Stimulated activated CD4-positive, alpha-beta T cell treated with anti-CD3 and anti-CD28 coated beads, Interleukin-4, amount 100 ng/mL, for 1 hour (primary cell): ENCODE results near the gene PRR18.
"Not testable (repeated sequence)": the region's sequence is repeated elsewhere in the genome, so short reads cannot be mapped to it uniquely, and the experiment has no call there.

Experiments used
- DNase-seq: peaks from one replicate; pipeline ENCODE4 v3.0.0-alpha.2; 2020

PRR18 gene, protein sequence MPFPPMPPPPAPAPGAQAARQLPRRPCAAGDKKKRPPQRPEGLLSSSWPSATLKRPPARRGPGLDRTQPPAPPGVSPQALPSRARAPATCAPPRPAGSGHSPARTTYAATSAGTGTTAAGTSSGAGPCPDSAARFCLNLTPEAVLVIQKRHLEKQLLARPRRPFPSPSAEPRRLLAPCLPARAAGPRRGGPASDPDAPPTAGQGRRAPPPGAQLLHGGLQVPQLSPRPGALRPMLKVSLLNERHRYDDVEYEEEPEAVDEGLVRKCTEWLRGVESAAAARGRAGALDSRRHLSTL

DNA sequence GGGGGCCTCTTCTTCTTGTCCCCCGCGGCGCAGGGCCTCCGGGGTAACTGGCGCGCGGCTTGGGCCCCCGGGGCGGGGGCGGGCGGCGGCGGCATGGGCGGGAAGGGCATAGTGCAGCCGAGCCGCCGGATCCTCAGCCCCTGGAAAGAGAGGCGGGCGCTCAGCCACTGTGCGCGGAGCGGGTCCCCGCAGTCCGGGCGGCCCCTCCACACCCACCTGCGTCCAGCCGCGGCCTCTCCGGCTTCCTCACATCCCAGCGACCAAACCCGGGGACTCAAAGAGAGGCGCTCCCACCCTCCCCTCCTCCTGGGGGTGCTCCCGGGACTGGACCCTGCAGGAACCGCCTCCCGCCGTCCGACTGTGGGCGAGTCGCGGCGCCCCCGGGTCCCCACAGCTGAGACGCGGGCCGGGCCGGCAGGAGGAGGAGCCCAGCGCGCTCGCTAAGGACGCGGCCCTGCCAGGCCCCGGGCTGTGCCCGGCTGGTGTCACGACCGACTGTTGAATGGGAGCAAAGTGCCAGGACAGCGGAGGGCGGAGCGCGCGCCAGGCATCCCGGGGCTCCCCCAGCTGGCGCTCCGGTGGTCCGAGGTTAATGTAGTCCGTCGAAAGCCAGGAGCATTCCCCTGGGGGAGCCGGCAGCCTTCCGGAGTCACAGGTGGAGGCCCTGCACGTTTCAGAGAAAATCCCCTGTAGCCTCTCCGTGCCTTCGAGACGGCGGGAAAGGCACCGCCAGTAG lies at the start of gene PRR18:
Gene PRR18, minus strand, starts transcription at position 360 of the 736 bp plus-strand sequence. Its CDS starts 250 bp downstream, at position 110.
- peak; percentile 12 for DNase-seq

DNA sequence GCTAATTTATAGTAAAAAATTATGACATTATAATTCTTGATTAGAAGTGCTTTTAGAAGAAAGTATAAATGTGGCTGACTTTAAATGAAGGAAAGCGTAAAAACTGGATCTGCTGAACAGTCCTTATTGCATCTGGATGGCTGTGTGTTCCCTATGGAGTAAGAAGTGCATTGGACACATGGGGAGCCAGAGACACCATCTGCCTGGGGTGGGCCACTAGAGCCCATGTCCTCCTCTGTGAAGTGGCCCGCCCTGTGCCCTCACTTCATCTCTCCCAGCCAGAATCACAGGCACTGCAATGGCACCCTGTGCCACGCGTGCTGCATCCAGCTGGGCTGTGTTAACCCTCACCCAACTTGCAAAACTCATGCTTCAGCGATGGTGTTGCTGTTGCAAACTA lies 47.4 kb upstream of the PRR18 start:
- no peak for DNase-seq

- no peak for DNase-seq
These were observed 46.8 kb upstream of the PRR18 start for GRCh38 chr6:166354965-166355364.

GRCh38 chr6:166354143-166354542 lies 46.0 kb upstream of the PRR18 start:
- DNase-seq = no peak

GRCh38 chr6:166353507-166353906 lies 45.3 kb upstream of the PRR18 start:
- DNase-seq = no peak

GRCh38 chr6:166352923-166353322 lies 44.7 kb upstream of the PRR18 start:
- no peak for DNase-seq

GRCh38 chr6:166351715-166352285 lies 43.6 kb upstream of the PRR18 start:
- no peak for DNase-seq

DNA sequence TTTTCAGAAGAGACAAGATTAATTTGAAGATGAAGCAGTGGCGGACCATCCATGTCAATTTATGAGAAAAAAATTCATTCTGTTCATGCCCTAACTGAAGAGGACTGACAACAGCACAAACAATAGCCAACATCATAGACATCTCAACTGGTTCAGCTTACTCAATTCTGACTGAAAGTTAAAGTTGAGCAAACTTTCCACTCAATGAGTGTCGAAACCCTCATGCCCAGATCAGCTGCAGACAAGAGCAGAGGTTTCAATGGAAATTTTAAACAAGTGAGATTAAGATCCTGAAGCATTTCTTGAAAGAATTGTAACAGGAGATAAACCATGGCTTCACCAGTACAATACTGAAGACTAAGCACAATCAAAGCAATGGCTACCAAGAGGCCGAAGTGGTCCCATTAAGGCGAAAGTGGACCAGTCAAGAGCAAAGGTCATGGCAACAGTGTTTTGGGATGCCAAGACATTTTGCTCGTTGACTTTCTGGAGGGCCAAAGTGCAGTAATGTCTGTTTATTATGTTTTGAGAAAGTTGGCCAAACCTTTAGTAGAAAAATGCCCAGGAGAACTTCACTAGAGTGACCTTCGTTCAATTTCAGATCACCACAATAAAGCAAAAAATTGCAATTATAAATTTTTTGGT lies 40.2 kb upstream of the PRR18 start:
- no peak for DNase-seq

DNA sequence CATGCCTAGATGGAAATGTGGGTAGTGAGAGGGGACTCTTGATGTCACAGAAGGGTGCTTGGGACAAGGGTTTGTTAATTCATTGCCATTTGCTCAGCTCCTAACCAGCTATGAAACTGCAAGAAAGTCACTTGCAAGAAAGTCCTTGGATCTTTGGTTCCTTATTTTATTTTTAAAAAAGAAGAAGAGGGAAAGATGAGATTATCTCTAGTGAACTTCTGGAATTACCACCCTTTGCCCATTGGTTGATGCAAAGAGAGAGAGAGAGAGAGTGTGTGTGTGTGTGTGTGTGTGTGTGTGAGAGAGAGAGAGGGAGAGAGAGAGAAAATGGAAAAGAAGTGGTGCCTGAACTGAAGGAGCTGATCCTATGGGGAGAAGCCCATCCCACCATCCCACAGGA lies 38.8 kb upstream of the PRR18 start:
- no peak for DNase-seq

- no peak for DNase-seq
These were observed 38.3 kb upstream of the PRR18 start for GRCh38 chr6:166346449-166346848.

DNA sequence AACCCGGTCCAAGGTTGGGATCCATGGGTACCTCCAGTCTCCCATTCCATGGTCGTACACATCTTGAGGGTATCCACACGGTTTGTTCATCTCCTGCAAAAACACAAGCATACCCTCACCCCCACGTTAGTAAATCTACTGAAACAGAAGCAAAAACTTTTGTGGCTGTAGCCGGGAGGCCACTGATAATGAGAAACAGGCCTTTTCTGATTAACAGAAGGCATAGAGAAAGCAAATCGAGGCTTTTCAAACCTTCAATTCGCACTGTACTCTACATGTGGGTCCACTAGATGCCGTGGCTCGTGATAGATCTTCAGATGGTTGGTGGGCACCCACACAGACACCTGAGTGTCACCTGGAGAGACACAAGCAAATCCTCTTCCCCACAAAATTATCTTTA lies 37.5 kb upstream of the PRR18 start:
- DNase-seq = not testable (repeated sequence)

DNA sequence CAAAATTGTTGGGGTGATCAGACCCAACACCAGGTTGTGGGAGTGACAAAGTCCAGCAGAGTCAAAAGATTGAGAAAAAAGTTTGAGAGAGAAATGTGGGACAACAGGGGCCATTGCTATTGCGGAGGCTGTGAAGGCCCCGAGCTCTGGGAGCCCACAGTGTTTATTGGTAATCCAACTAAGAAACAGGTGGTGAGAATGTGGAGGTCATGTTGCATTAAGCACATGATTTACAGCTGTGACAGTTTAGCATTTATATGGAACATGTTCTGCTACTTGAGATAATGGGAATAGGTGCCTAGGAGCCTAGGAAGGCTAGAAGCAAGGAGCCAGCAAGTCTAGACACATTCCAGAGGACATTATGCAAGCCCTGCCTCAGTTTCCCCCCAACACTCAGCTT lies 36.7 kb upstream of the PRR18 start:
- DNase-seq = not testable (repeated sequence)

- no peak for DNase-seq
These were observed 36.0 kb upstream of the PRR18 start for GRCh38 chr6:166344240-166344639.

- DNase-seq = no peak
These were observed 34.9 kb upstream of the PRR18 start for GRCh38 chr6:166343150-166343487.

DNA sequence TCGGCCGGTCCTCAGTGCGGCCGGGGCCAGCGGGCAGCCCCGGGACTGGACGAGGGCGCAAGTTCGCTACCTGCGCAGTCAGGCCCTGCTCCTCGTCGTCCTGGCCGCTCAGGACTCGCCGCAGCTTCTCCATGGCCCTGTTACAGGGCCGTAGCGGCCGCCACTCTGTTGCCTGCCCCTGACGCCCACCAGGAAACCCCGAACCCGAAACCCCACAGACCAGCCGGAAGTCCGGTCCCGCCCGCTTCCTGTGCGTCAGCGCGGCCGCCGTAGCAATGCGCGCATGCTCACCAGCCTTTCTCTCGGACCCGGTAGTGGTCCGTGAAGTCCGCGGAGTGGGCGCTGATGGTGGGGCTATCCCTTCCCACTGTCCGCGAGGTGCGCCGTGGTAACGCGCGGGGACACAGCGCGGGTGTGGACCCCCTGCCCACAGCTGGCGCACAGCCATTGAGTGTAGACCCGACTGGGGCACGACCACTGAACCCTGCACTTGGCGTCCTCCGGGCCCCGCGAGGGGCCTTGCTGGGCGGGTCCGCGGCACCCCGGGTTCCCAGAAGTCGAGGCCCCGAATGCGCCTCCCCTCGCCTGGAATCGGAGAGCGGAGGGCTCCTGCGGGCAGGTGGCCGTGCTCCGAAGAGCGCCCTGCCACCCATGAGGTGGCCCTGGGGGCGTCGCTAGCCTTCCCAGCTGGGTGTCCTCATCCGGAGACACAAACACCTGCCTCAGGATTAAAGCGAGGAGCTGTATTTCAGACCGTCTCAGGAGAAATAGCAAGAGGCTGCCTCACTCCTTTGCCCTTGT lies 34.4 kb upstream of the PRR18 start, which contains the start of gene SFT2D1:
Gene SFT2D1, minus strand, starts transcription at position 197 of the 801 bp plus-strand sequence. Its CDS starts 64 bp downstream, at position 133.
- DNase-seq = peak; percentile 78

- DNase-seq = peak; percentile 21
These were observed 33.8 kb upstream of the PRR18 start for GRCh38 chr6:166341977-166342348.

- DNase-seq = no peak
These were observed 33.3 kb upstream of the PRR18 start for GRCh38 chr6:166341464-166341863.

GRCh38 chr6:166338854-166339253 lies 30.7 kb upstream of the PRR18 start:
- DNase-seq = no peak

- DNase-seq = no peak
These were observed 28.7 kb upstream of the PRR18 start for GRCh38 chr6:166336847-166337246.

GRCh38 chr6:166335378-166336302 lies 27.4 kb upstream of the PRR18 start:
- DNase-seq = no peak

- no peak for DNase-seq
These were observed 26.7 kb upstream of the PRR18 start for GRCh38 chr6:166334878-166335277.
